SK-N-SH (cell line): ENCODE results near the gene CEACAM19. TPM values are rescaled to one million over a fixed set of nuclear protein-coding genes. Genes with fewer than 3 reads are reported as not detected.

Source experiments
- CTCF ChIA-PET: fragments of 300-600, 350-600 bp; formaldehyde crosslinking; extraction: SDS; loops from one replicate; lab custom pipeline; 2021; lab: Yijun Ruan, JAX
- POLR2A ChIA-PET: fragments of 350-600 bp; sonication (Branson Sonifier 250); formaldehyde crosslinking; extraction: SDS; loops from one replicate; lab custom pipeline; 2020; ENCODE audit warnings: antibody characterized with exemption, inconsistent platforms; lab: Yijun Ruan, JAX
- DNase-seq: peaks from one replicate; pipeline ENCODE4 v3.0.0; 2012
- H2AFZ ChIP-seq: fragments of 200-600 bp; sonication (generic); 2 replicates; pipeline ENCODE4 v1.8.1; 2016; ENCODE audit warnings: antibody characterized with exemption, mild to moderate bottlenecking, low read depth
- H3F3A ChIP-seq: fragments of 200-600 bp; sonication (generic); replicated peaks from 2 replicates; pipeline ENCODE3; 2016; ENCODE audit warnings: antibody characterized with exemption, mild to moderate bottlenecking; ENCODE audit not compliant: insufficient read depth
- H3K27ac ChIP-seq, 2 experiments: fragments of 200-500 bp in 1 of 2; fragments of 200-600 bp in 1 of 2; sonication (Bioruptor generic) in 1 of 2; sonication (generic), shearing (Covaris generic) in 1 of 2; 2 replicates each; pipeline versions ENCODE4 v1.5.1 to v1.6.1; 2014 to 2016; ENCODE audit warnings: low read depth in 2 of 2, inconsistent platforms in 1 of 2, low read length in 1 of 2, mild to moderate bottlenecking in 1 of 2, mixed read lengths in 1 of 2
- H3K27me3 ChIP-seq: fragments of 200-600 bp; sonication (generic), shearing (Covaris generic); 2 replicates; pipeline ENCODE4 v1.6.1; 2016; ENCODE audit warnings: mixed run types; ENCODE audit not compliant: insufficient read depth
- H3K36me3 ChIP-seq, 2 experiments: fragments of 200-500 bp in 1 of 2; fragments of 200-600 bp in 1 of 2; sonication (Bioruptor generic) in 1 of 2; sonication (generic) in 1 of 2; replicated peaks in 1 of 2; 2 replicates each; pipeline versions ENCODE3 to v1.5.1; 2014 to 2016; ENCODE audit warnings: low read length in 1 of 2, mild to moderate bottlenecking in 1 of 2; ENCODE audit not compliant: insufficient read depth in 2 of 2, control insufficient read depth in 1 of 2
- H3K4me1 ChIP-seq, 2 experiments: fragments of 200-500 bp in 1 of 2; fragments of 200-600 bp in 1 of 2; sonication (Bioruptor generic) in 1 of 2; sonication (generic), shearing (Covaris generic) in 1 of 2; 2 replicates each; pipeline versions ENCODE4 v1.5.1 to v1.6.1; 2014 to 2016; ENCODE audit warnings: low read depth in 1 of 2, low read length in 1 of 2, mixed run types in 1 of 2; ENCODE audit not compliant: insufficient read depth in 2 of 2, control insufficient read depth in 1 of 2
- H3K4me2 ChIP-seq: fragments of 200-600 bp; sonication (generic), shearing (Covaris generic); 2 replicates; pipeline ENCODE4 v1.6.1; 2017; ENCODE audit warnings: mixed run types
- H3K4me3 ChIP-seq, 2 experiments: fragments of 200-500 bp in 1 of 2; fragments of 200-600 bp in 1 of 2; sonication (Bioruptor generic) in 1 of 2; sonication (generic), shearing (Covaris generic) in 1 of 2; 2 replicates each; pipeline versions ENCODE4 v1.5.1 to v1.8.1; 2014 to 2016; ENCODE audit warnings: low read depth in 2 of 2, inconsistent platforms in 1 of 2, low read length in 1 of 2, mild to moderate bottlenecking in 1 of 2, mixed read lengths in 1 of 2, moderate library complexity in 1 of 2
- H3K79me2 ChIP-seq: fragments of 200-600 bp; sonication (generic); 2 replicates; pipeline ENCODE4 v1.8.1; 2017; ENCODE audit warnings: mild to moderate bottlenecking; ENCODE audit not compliant: insufficient read depth
- H3K9ac ChIP-seq: fragments of 200-600 bp; sonication (generic); 2 replicates; pipeline ENCODE4 v1.6.1; 2017; ENCODE audit warnings: mixed run types
- H3K9me2 ChIP-seq: fragments of 200-600 bp; sonication (generic); 2 replicates; pipeline ENCODE4 v1.6.1; 2017; ENCODE audit warnings: mixed run types
- H3K9me3 ChIP-seq: fragments of 200-600 bp; sonication (generic); 2 replicates; pipeline ENCODE4 v1.6.1; 2017; ENCODE audit warnings: mixed run types, mild to moderate bottlenecking, moderate library complexity
- H4K20me1 ChIP-seq: fragments of 200-600 bp; sonication (generic); 2 replicates; pipeline ENCODE4 v1.6.1; 2017; ENCODE audit warnings: mild to moderate bottlenecking, mixed run types; ENCODE audit not compliant: insufficient read depth
- ELF1 ChIP-seq: IDR thresholded peaks from 2 replicates; pipeline ENCODE4 v1.4.0; 2012
- FOSL2 ChIP-seq: IDR thresholded peaks from 2 replicates; pipeline ENCODE4 v1.4.0; 2012; ENCODE audit warnings: low read depth, mild to moderate bottlenecking, moderate library complexity, borderline replicate concordance
- FOXM1 ChIP-seq: IDR thresholded peaks from 2 replicates; pipeline ENCODE4 v1.4.0; 2012; ENCODE audit warnings: low read depth, mild to moderate bottlenecking
- GATA2 ChIP-seq: sonication (generic); formaldehyde crosslinking; IDR thresholded peaks from 2 replicates; pipeline ENCODE4 v1.5.0; 2020; ENCODE audit warnings: mild to moderate bottlenecking, missing genetic modification reagents
- MAX ChIP-seq: IDR thresholded peaks from 2 replicates; pipeline ENCODE4 v1.4.0; 2012; ENCODE audit warnings: low read depth
- MEF2A ChIP-seq: IDR thresholded peaks from 2 replicates; pipeline ENCODE4 v1.4.0; 2012; ENCODE audit warnings: low read depth, borderline replicate concordance
- NFIC ChIP-seq: IDR thresholded peaks from 2 replicates; pipeline ENCODE4 v1.4.0; 2012; ENCODE audit warnings: borderline replicate concordance
- RAD21 ChIP-seq: IDR thresholded peaks from 2 replicates; pipeline ENCODE4 v1.6.1; 2012; ENCODE audit warnings: mild to moderate bottlenecking, low read length
- REST ChIP-seq: IDR thresholded peaks from 2 replicates; pipeline ENCODE4 v1.6.1; 2012; ENCODE audit warnings: mild to moderate bottlenecking, low read depth, low read length, moderate library complexity
- TCF12 ChIP-seq: IDR thresholded peaks from 2 replicates; pipeline ENCODE4 v1.4.0; 2012
- YY1 ChIP-seq: IDR thresholded peaks from 2 replicates; pipeline ENCODE4 v1.4.0; 2012; ENCODE audit warnings: low read depth, mild to moderate bottlenecking
- WGBS: methylation state at CpG from one replicate; pipeline ENCODE4 v1.1.6; 2017; ENCODE audit warnings: low lambda C conversion rate; 5-methylcytosine and 5-hydroxymethylcytosine counted together
- polyA plus RNA-seq, 3 experiments: library from polyadenylated mRNA; depleted of rRNA; stranded (reverse); fragments of >200 nt; gene quantifications; 2 replicates each; pipeline ENCODE4 v1.2.3, GENCODE V29; 2012
- TF ChIP-seq, protein P1 (sequence below): IDR thresholded peaks from 2 replicates; pipeline ENCODE4; 2012
- TF ChIP-seq, protein P2 (sequence below): fragments of 150-350 bp; IDR thresholded peaks from 2 replicates; pipeline ENCODE4 v1.6.1; 2016; ENCODE audit warnings: mild to moderate bottlenecking, low read depth, low read length
- TF ChIP-seq, protein P3 (sequence below): IDR thresholded peaks from 2 replicates; pipeline ENCODE4 v1.4.0; 2012; ENCODE audit warnings: low read depth, borderline replicate concordance

Gene CEACAM19
- polyA plus RNA-seq, 1 of the 3 experiments (the other 2 are of a cell fraction), result 2.0 TPM

DNA sequence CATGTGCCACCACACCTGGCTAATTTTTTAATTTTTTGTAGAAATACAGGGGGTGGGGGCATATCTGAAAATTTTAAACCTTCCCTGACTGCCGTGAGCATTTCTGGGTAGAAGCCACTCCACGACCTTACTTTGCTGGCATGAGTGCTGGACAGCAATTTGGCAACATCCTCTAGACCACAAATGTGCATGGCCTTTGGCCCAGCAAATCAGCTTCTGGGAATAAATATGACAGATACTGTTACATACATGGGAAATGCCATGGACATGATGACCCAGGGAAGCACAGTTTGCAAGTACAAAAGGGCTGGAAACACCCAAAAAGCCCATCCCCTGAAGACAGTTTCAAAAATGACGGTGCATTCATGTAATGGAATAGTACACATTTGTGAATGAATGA, 30.8 kb upstream of the CEACAM19 start:
- H4K20me1 ChIP-seq, result 0 out of 2 replicates have a peak, but pooled peaks cover 2% of the 10 kb centered on the region
- ChIA-PET POLR2A (no interaction called here), CTCF (interaction anchor here (1.2 to 2.5 kb wide), 4 partner anchors 14 to 70 kb away, joined by 4 to 10 read pairs (median 4); no protein-coding TSS in a partner anchor)
- H3K4me3 ChIP-seq, result no peak overlapping the region
- no peaks in the 10 kb centered on the region for H3K9me2 ChIP-seq
- H3K9me3 ChIP-seq, result no peaks in the 10 kb centered on the region
- no peak overlapping the region for H3K4me2 ChIP-seq
- H3K27ac ChIP-seq, result no peak overlapping the region
- H3F3A ChIP-seq, result peaks cover 4% of the 10 kb centered on the region
- no peaks in the 10 kb centered on the region for H3K36me3 ChIP-seq
- no peak for DNase-seq
- no peak overlapping the region for H3K9ac ChIP-seq
- no peak overlapping the region for H2AFZ ChIP-seq
- TF ChIP-seq TCF12 (no peak), MEF2A (no peak), RAD21 (no peak), ELF1 (no peak), REST (peak; percentile 91), MAX (no peak), YY1 (no peak), FOSL2 (no peak), GATA2 (CRISPR knock-in tag) (no peak), NFIC (peak; percentile 70), FOXM1 (no peak)
- TF ChIP-seq, protein P1, sequence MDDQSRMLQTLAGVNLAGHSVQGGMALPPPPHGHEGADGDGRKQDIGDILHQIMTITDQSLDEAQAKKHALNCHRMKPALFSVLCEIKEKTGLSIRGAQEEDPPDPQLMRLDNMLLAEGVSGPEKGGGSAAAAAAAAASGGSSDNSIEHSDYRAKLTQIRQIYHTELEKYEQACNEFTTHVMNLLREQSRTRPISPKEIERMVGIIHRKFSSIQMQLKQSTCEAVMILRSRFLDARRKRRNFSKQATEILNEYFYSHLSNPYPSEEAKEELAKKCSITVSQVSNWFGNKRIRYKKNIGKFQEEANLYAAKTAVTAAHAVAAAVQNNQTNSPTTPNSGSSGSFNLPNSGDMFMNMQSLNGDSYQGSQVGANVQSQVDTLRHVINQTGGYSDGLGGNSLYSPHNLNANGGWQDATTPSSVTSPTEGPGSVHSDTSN, result 0 out of 2 replicates have a peak, but pooled peaks have one; percentile 9
- TF ChIP-seq, protein P2, sequence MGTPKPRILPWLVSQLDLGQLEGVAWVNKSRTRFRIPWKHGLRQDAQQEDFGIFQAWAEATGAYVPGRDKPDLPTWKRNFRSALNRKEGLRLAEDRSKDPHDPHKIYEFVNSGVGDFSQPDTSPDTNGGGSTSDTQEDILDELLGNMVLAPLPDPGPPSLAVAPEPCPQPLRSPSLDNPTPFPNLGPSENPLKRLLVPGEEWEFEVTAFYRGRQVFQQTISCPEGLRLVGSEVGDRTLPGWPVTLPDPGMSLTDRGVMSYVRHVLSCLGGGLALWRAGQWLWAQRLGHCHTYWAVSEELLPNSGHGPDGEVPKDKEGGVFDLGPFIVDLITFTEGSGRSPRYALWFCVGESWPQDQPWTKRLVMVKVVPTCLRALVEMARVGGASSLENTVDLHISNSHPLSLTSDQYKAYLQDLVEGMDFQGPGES, result no peak
- TF ChIP-seq, protein P3, sequence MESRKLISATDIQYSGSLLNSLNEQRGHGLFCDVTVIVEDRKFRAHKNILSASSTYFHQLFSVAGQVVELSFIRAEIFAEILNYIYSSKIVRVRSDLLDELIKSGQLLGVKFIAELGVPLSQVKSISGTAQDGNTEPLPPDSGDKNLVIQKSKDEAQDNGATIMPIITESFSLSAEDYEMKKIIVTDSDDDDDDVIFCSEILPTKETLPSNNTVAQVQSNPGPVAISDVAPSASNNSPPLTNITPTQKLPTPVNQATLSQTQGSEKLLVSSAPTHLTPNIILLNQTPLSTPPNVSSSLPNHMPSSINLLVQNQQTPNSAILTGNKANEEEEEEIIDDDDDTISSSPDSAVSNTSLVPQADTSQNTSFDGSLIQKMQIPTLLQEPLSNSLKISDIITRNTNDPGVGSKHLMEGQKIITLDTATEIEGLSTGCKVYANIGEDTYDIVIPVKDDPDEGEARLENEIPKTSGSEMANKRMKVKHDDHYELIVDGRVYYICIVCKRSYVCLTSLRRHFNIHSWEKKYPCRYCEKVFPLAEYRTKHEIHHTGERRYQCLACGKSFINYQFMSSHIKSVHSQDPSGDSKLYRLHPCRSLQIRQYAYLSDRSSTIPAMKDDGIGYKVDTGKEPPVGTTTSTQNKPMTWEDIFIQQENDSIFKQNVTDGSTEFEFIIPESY, result no peak
- no peaks in the 10 kb centered on the region for H3K27me3 ChIP-seq
- H3K79me2 ChIP-seq, result peaks cover 16% of the 10 kb centered on the region
- H3K4me1 ChIP-seq, result peaks cover 2 to 5% of the 10 kb centered on the region in 2 experiments; a peak in 2 of 4 replicates
- 71% methylated on average over 3 of the region's 3 CpGs for WGBS
